GDM1 (cell line): ENCODE measurements around the gene CGREF1.
"Not testable (repeated sequence)": the region's sequence is repeated elsewhere in the genome, so short reads cannot be mapped to it uniquely, and the experiment has no call there.

Experiments
- DNase-seq: peaks from one replicate; lab custom pipeline; 2025; lab: John Stamatoyannopoulos, UW

Gene CGREF1

GRCh38 chr2:27137322-27137935 is 18.5 kb upstream of the CGREF1 start:
- DNase-seq: no peak

- DNase-seq: no peak
Measured at GRCh38 chr2:27136751-27137150, 17.8 kb upstream of the CGREF1 start.

GRCh38 chr2:27135478-27135955 is 16.6 kb upstream of the CGREF1 start:
- DNase-seq: peak; percentile 34

GRCh38 chr2:27134781-27135477 is 16.0 kb upstream of the CGREF1 start:
- no peak for DNase-seq

GRCh38 chr2:27133905-27134780 is 15.2 kb upstream of the CGREF1 start, which contains the start of gene PREB:
Gene PREB, minus strand, starts transcription at chr2:27134636. Its CDS starts 215 bp downstream, at chr2:27134421.
- peak; percentile 95 for DNase-seq

GRCh38 chr2:27133195-27133875 is 14.4 kb upstream of the CGREF1 start:
- DNase-seq: no peak

- DNase-seq: no peak
Measured at GRCh38 chr2:27131429-27131828, 12.5 kb upstream of the CGREF1 start.

- no peak for DNase-seq
Measured at GRCh38 chr2:27130396-27130795, 11.5 kb upstream of the CGREF1 start.

GRCh38 chr2:27128668-27129571 is 10.0 kb upstream of the CGREF1 start:
- DNase-seq: no peak

GRCh38 chr2:27127883-27128667 is 9.1 kb upstream of the CGREF1 start:
- DNase-seq: no peak

GRCh38 chr2:27126252-27126710 is 7.4 kb upstream of the CGREF1 start:
- no peak for DNase-seq

- DNase-seq: no peak
Measured at GRCh38 chr2:27125104-27125503, 6.2 kb upstream of the CGREF1 start.

GRCh38 chr2:27123302-27124150 is 4.6 kb upstream of the CGREF1 start, which contains the start of gene ABHD1:
Gene ABHD1, plus strand, starts transcription at chr2:27123815. Its CDS starts 134 bp downstream, at chr2:27123949.
- peak; percentile 41 for DNase-seq

GRCh38 chr2:27122791-27123190 is 3.9 kb upstream of the CGREF1 start:
- DNase-seq: no peak

- DNase-seq: no peak
Measured at GRCh38 chr2:27121906-27122305, 3.0 kb upstream of the CGREF1 start.

GRCh38 chr2:27119330-27119670 is 372 bp upstream of the CGREF1 start:
- DNase-seq: not testable (repeated sequence)

- DNase-seq: no peak
Measured at GRCh38 chr2:27117995-27118524, 868 bp downstream of the CGREF1 start.

- DNase-seq: no peak
Measured at GRCh38 chr2:27115519-27115918, 3.4 kb downstream of the CGREF1 start.
